Activated CD4-positive, alpha-beta memory T cell treated with anti-CD3 and anti-CD28 coated beads for 36 hours (primary cell): ENCODE data around the gene TESMIN. TPM values are rescaled to one million over a fixed set of nuclear protein-coding genes. Genes with fewer than 3 reads are reported as not detected.

Experiments used
- CTCF ChIA-PET: fragments of 350-600 bp; sonication (Branson Sonifier 250); formaldehyde crosslinking; loops from one replicate; lab custom pipeline; 2021; ENCODE audit warnings: antibody characterized with exemption, inconsistent platforms; lab: Charles Lee
- POLR2A ChIA-PET: fragments of 350-600 bp; sonication (Branson Sonifier 250); formaldehyde crosslinking; loops from one replicate; lab custom pipeline; 2021; ENCODE audit warnings: antibody characterized with exemption; lab: Charles Lee
- DNase-seq: peaks from one replicate; pipeline ENCODE4 v3.0.0-alpha.2; 2020
- H3K27ac Mint-ChIP-seq: one replicate; pipeline ENCODE4 v1.8.0; 2021; ENCODE audit warnings: mixed read lengths
- H3K27me3 Mint-ChIP-seq: one replicate; pipeline ENCODE4 v1.8.0; 2021; ENCODE audit warnings: mixed read lengths
- H3K36me3 Mint-ChIP-seq: one replicate; pipeline ENCODE4 v1.8.0; 2021; ENCODE audit warnings: mixed read lengths
- H3K4me1 Mint-ChIP-seq: one replicate; pipeline ENCODE4 v1.8.0; 2021; ENCODE audit warnings: low read depth, mixed read lengths
- H3K4me3 Mint-ChIP-seq: one replicate; pipeline ENCODE4 v1.8.0; 2021; ENCODE audit warnings: mild to moderate bottlenecking, mixed read lengths
- H3K9me3 Mint-ChIP-seq: one replicate; pipeline ENCODE4 v1.8.0; 2021; ENCODE audit warnings: mixed read lengths
- intact Hi-C: fragments of 100-400 bp; cut with micrococcal nuclease; formaldehyde crosslinking; loops from one replicate; pipeline ENCODE4 v1.15.1; 2023
- total RNA-seq, 2 experiments: library from RNA; stranded (reverse); gene quantifications; one replicate each; pipeline ENCODE4 v1.2.3, GENCODE V29; 2021

Gene TESMIN
- total RNA-seq, 2 experiments from 2014 or later, result 6.6 to 7.3 TPM

DNA sequence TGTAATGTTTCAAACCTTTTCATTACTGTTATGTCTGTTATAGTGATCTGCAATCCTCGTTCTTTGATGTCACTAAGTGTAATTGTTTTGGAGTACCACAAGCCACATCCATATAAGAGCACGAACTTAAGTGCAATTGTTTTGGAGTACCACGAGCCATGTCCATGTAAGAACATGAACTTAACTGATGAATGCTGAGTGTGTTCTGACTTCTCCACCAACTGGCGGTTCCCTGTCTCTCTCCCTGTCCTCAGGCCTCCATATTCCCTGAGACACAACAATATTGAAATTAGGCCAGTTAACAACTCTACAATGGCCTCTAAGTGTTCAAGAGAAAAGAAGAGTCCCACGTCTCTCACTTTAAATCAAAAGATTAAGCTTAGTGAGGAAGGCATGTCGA is 23.5 kb downstream of the TESMIN start:
- ChIA-PET CTCF (no interaction called here), POLR2A (no interaction called here)
- Mint-ChIP-seq H3K4me1 (no peaks in the 10 kb centered on the region), H3K36me3 (no peaks in the 10 kb centered on the region), H3K4me3 (no peak overlapping the region), H3K27me3 (no peaks in the 10 kb centered on the region), H3K9me3 (no peaks in the 10 kb centered on the region), H3K27ac (no peak overlapping the region)
- intact Hi-C loops, result no loop called here
- DNase-seq, result no peak

GRCh38 chr11:68724293-68724692 is 27.0 kb downstream of the TESMIN start:
- DNase-seq, result no peak
- no peaks in the 10 kb centered on the region for H3K27me3 Mint-ChIP-seq
- peaks cover 11% of the 10 kb centered on the region for H3K36me3 Mint-ChIP-seq
- peaks cover 9% of the 10 kb centered on the region for H3K9me3 Mint-ChIP-seq
- intact Hi-C loops, result no loop called here
- no peak overlapping the region for H3K4me3 Mint-ChIP-seq
- H3K4me1 Mint-ChIP-seq, result no peaks in the 10 kb centered on the region
- POLR2A ChIA-PET, result no interaction called here
- CTCF ChIA-PET, result no interaction called here
- H3K27ac Mint-ChIP-seq, result no peak overlapping the region

DNA sequence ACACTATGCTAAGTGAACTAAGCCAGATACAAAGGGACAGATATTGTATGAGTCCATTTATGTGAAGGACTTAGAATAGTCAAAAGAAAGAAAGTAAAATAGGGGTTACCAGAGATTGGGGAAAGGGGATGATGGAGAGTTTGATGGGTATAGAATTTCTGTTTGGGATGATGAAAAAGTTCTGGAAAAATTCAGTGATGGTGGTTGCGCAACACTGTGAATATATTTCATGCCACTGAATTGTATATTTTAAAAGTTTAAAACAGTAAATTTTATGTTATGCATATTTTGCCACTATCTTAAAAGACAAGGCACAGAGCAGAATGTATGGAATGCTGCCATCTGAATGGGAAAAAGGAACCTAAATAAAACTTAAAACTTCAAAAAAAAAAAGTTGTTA is 29.2 kb downstream of the TESMIN start:
- Mint-ChIP-seq H3K27ac (no peak overlapping the region), H3K9me3 (peaks cover 13% of the 10 kb centered on the region), H3K4me1 (no peaks in the 10 kb centered on the region), H3K36me3 (peaks cover 15% of the 10 kb centered on the region), H3K4me3 (no peak overlapping the region), H3K27me3 (no peaks in the 10 kb centered on the region)
- ChIA-PET CTCF (no interaction called here), POLR2A (no interaction called here)
- intact Hi-C loops, result no loop called here
- DNase-seq, result no peak

DNA sequence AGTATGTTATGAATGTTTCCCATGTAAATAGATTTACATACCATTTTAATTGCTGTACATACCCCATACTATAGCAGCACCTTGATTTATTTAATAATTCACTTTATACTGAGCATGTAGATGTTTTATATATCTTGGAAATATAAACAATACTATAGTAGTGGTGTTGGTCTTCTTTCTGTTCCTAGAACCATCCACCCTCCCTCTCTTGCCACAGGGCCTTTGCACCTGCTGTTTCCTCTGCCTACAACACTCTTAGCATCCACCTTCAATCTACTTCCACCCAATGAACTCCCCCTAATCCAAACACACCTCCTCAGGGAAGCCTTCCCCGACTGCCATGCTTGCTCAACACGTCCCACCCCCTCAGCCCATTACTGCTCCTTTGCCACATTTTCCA is 30.2 kb downstream of the TESMIN start:
- Mint-ChIP-seq H3K27me3 (no peaks in the 10 kb centered on the region), H3K4me3 (no peak overlapping the region), H3K9me3 (peaks cover 13% of the 10 kb centered on the region), H3K27ac (no peak overlapping the region), H3K4me1 (no peaks in the 10 kb centered on the region), H3K36me3 (peaks cover 15% of the 10 kb centered on the region)
- DNase-seq, result no peak
- ChIA-PET POLR2A (no interaction called here), CTCF (no interaction called here)
- intact Hi-C loops, result no loop called here

DNA sequence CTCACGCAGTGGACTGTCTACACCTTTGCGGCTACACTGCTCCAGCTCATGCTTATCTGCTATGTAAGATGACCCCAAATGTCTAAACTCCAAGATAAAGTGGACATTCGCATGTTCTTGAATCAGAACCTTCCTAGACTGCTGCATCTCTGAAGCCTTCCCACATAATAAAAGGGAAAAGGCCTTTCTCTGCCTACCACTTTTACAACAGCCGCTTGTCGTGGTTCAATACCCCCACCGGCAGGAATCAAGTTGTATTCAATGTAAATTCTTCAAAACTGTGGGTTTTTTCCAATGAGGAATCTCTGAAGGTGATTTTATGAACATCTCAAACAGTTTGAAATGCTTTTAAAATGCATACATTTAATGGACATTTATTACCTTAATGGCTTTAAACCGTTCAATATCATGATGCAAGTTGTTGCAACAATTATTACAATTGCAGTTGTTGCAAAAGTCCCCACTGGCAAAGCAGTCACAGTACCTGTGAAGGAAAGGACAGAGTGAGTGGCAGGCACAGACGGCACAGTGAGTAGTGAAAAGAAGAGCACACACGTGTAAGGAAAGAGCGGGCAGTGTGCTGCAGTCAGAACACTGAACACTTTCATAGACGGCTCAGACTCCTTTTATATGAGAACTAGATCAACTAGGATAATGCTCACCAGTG is 35.7 kb downstream of the TESMIN start:
- POLR2A ChIA-PET, result no interaction called here
- Mint-ChIP-seq H3K9me3 (peaks cover 13% of the 10 kb centered on the region), H3K4me3 (no peak overlapping the region), H3K27ac (no peak overlapping the region), H3K36me3 (peaks cover 15% of the 10 kb centered on the region), H3K27me3 (no peaks in the 10 kb centered on the region), H3K4me1 (no peaks in the 10 kb centered on the region)
- intact Hi-C loops, result no loop called here
- no peak for DNase-seq
- CTCF ChIA-PET, result no interaction called here

DNA sequence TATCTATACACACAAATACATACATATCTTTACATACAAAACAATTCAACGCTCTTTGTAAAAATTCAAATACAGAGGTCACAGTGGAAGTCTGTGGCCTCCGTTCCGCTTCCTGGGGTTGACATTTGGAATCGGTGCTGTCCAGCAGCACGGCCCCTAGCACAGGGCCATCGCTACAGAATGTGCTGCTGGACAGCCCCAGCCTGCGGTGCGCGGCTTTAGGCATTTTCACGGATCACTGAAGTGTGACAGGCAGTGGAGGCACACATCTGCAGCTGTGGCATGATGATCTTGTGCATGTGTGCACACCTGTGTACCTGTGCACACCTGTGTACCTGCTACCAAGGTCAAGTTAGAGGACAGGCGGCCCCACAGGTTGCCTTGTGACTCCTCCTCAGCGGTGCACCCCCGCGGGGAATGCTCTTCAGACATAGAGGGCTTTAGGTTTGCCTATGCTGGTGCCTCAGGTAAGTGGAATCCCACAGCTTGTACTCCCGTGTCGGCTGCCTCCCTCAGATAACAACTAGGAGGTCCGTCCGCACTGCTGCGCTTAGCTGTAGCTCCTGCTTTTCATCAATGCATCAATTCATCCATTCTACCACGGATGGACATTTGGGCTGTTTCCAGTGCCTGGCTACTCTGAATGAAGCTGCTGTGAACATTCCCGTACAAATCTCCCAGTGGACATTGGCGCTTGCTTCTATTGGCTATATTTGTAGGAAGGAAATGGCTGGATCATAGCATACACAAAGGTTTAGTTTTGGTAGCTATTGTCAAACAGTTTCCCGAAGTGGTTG is 37.1 kb downstream of the TESMIN start:
- ChIA-PET POLR2A (no interaction called here), CTCF (no interaction called here)
- Mint-ChIP-seq H3K4me1 (no peaks in the 10 kb centered on the region), H3K36me3 (peaks cover 4% of the 10 kb centered on the region), H3K9me3 (peaks cover 4% of the 10 kb centered on the region), H3K27ac (no peak overlapping the region), H3K4me3 (no peak overlapping the region), H3K27me3 (no peaks in the 10 kb centered on the region)
- intact Hi-C loops, result no loop called here
- no peak for DNase-seq

GRCh38 chr11:68711114-68711513 is 40.2 kb downstream of the TESMIN start:
- Mint-ChIP-seq H3K9me3 (no peaks in the 10 kb centered on the region), H3K4me3 (no peak overlapping the region), H3K27me3 (no peaks in the 10 kb centered on the region), H3K27ac (no peak overlapping the region), H3K36me3 (no peaks in the 10 kb centered on the region), H3K4me1 (no peaks in the 10 kb centered on the region)
- no peak for DNase-seq
- ChIA-PET POLR2A (no interaction called here), CTCF (no interaction called here)
- intact Hi-C loops, result no loop called here

DNA sequence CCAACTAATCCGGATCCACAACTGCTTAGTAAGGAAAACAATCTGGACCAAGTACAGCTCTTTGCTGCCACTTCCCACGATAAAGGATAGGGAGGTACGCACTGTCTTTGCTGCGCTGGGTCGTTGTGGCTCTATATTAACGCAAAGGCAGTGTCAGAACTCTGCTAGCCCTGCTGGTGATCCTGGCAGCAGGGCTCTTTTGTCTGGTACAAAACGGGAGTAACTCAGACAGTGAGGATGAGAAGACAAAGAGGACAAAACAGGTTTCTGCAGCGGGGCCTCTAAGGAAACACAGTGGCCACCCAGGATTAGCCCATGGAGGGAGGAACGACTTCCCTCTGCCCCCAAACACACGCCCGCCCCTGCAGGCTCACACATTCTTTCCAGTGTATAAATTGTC is 40.9 kb downstream of the TESMIN start:
- DNase-seq, result no peak
- Mint-ChIP-seq H3K27me3 (no peaks in the 10 kb centered on the region), H3K27ac (no peak overlapping the region), H3K4me3 (no peak overlapping the region), H3K9me3 (no peaks in the 10 kb centered on the region), H3K4me1 (no peaks in the 10 kb centered on the region), H3K36me3 (no peaks in the 10 kb centered on the region)
- intact Hi-C loops, result no loop called here
- CTCF ChIA-PET, result no interaction called here
- POLR2A ChIA-PET, result no interaction called here

DNA sequence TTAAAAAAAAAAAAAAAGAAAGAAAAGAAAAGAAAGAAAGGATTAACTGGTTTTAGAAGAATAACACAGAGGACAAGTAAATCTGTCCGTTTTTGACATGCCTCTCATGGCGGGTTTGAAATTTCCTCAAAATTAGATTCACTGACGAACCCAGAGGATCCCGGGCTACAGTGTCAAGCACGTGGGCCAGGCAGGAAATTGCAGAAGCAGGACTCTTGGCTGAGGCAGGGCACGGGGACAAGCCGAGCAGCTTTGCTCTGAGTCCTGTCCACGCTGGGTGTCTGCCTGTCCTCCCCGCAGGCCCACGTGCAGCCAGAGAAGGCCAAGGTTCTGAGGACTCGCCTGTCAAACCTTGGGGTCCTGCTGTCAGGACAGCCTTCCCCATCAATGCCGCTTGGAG is 42.3 kb downstream of the TESMIN start:
- H3K4me3 Mint-ChIP-seq, result no peak overlapping the region
- no peak for DNase-seq

DNA sequence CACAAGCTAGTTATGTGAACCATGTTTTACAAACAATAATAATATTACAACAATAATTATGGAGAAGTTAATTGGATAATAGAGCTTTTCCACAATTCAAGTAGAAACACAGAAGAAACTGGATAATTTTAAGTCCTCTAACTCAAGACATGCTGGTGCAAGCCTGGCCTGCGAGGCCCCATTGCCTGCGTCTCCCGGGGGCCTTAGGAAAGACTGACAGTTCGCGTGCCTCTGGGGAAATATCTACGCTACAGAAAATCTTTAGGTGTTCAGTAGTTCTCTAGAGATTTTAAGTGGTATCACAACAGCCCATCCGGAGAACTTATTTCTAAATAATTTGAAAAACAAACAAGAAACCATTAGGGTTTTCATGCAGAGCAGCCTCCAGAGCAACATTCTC is 43.8 kb downstream of the TESMIN start:
- H3K4me1 Mint-ChIP-seq, result no peaks in the 10 kb centered on the region
- H3K9me3 Mint-ChIP-seq, result no peaks in the 10 kb centered on the region
- no peak for DNase-seq
- POLR2A ChIA-PET, result no interaction called here
- intact Hi-C loops, result no loop called here
- no peak overlapping the region for H3K27ac Mint-ChIP-seq
- no peaks in the 10 kb centered on the region for H3K27me3 Mint-ChIP-seq
- no peaks in the 10 kb centered on the region for H3K36me3 Mint-ChIP-seq
- H3K4me3 Mint-ChIP-seq, result no peak overlapping the region
- CTCF ChIA-PET, result no interaction called here

More for the DNA sequence above, 42.3 kb downstream of the TESMIN start:
- intact Hi-C loops, result no loop called here
- no peaks in the 10 kb centered on the region for H3K9me3 Mint-ChIP-seq
- ChIA-PET POLR2A (no interaction called here), CTCF (interaction anchor here (1.0 kb wide), 1 partner anchor 89 kb away, joined by 3 read pairs; no protein-coding TSS in a partner anchor)
- H3K27me3 Mint-ChIP-seq, result no peaks in the 10 kb centered on the region
- H3K4me1 Mint-ChIP-seq, result no peaks in the 10 kb centered on the region
- no peak overlapping the region for H3K27ac Mint-ChIP-seq
- H3K36me3 Mint-ChIP-seq, result no peaks in the 10 kb centered on the region

- Mint-ChIP-seq H3K4me1 (no peaks in the 10 kb centered on the region), H3K4me3 (no peak overlapping the region), H3K36me3 (no peaks in the 10 kb centered on the region), H3K9me3 (no peaks in the 10 kb centered on the region), H3K27me3 (peaks cover 3% of the 10 kb centered on the region), H3K27ac (no peak overlapping the region)
- no peak for DNase-seq
- ChIA-PET CTCF (interaction anchor here (1.8 kb wide), 1 partner anchor 94 kb away, joined by 5 read pairs; no protein-coding TSS in a partner anchor), POLR2A (no interaction called here)
- intact Hi-C loops, result no loop called here
These were observed 46.4 kb downstream of the TESMIN start for GRCh38 chr11:68704887-68705286.

DNA sequence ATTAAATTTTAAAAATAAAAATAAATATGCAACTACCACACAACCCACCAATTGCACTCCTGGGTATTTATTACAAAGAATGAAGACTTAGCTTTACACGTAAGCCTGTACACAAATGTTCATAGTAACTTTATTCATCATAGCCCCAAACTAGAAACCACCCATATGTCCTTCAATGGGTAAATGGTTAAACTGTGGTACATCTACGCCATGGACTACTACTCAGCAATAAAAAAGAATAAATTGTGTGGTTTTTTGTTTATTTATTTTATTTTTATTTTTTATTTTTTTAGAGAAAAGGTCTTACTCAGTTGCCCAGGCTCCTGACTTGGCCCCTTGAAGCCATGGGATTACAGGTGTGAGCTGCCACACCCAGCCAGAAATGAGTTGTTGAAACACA is 52.3 kb downstream of the TESMIN start:
- no peak overlapping the region for H3K4me3 Mint-ChIP-seq
- H3K36me3 Mint-ChIP-seq, result peaks cover 6% of the 10 kb centered on the region
- intact Hi-C loops, result no loop called here
- no peaks in the 10 kb centered on the region for H3K4me1 Mint-ChIP-seq
- no peak for DNase-seq
- H3K27me3 Mint-ChIP-seq, result peaks cover 7% of the 10 kb centered on the region
- H3K9me3 Mint-ChIP-seq, result peaks cover 10% of the 10 kb centered on the region
- POLR2A ChIA-PET, result no interaction called here
- no peak overlapping the region for H3K27ac Mint-ChIP-seq
- CTCF ChIA-PET, result no interaction called here

GRCh38 chr11:68695531-68695930 is 55.8 kb downstream of the TESMIN start:
- ChIA-PET CTCF (no interaction called here), POLR2A (no interaction called here)
- H3K27me3 Mint-ChIP-seq, result peaks cover 8% of the 10 kb centered on the region
- no peak overlapping the region for H3K4me3 Mint-ChIP-seq
- no peak overlapping the region for H3K27ac Mint-ChIP-seq
- DNase-seq, result no peak
- peaks cover 10% of the 10 kb centered on the region for H3K9me3 Mint-ChIP-seq
- intact Hi-C loops, result no loop called here
- H3K36me3 Mint-ChIP-seq, result peaks cover 6% of the 10 kb centered on the region
- H3K4me1 Mint-ChIP-seq, result peaks cover 10% of the 10 kb centered on the region
